ENCODE data around the gene EPHA3. TPM values are rescaled to one million over a fixed set of nuclear protein-coding genes. Genes with fewer than 3 reads are reported as not detected.

Gene EPHA3
- total and polyA plus RNA-seq, 2 donors from 2014 or later = 0.19 to 6.5 TPM

GRCh38 chr3:89467898-89468363 lies 360.5 kb downstream of the EPHA3 start:
- intact Hi-C loops (cut with DNase I) = no loop called here
- DNase-seq = peak in 1 of 5 donors; percentile 3
- Histone ChIP-seq H3K27ac (ENCODE audit: low read depth in 2 of 2, low read length in 2 of 2) (no peak overlapping the region), H3K9me3 (ENCODE audit: control insufficient read depth in 2 of 3, insufficient read depth in 1 of 3, low read length in 3 of 3) (no peaks in the 10 kb centered on the region), H3K36me3 (ENCODE audit: control insufficient read depth in 2 of 3, insufficient read depth in 3 of 3, low read length in 3 of 3) (no peaks in the 10 kb centered on the region), H3K4me1 (ENCODE audit: control insufficient read depth in 2 of 3, insufficient read depth in 2 of 3, low read depth in 1 of 3, low read length in 3 of 3) (no peaks in the 10 kb centered on the region), H3K27me3 (ENCODE audit: control insufficient read depth, insufficient read depth, low read length) (no peaks in the 10 kb centered on the region), H3K4me3 (ENCODE audit: low read length in 3 of 3) (no peak overlapping the region), H3K9ac (ENCODE audit: low read length in 3 of 3) (no peak overlapping the region)
- TF ChIP-seq CTCF (IDR thresholded peaks at IDR 0.05; ENCODE audit: borderline replicate concordance, extremely low read depth, insufficient read depth) = no peak
- no peak for FAIRE-seq

- FAIRE-seq (no peak), DNase-seq (no peak)
- H3K4me3 ChIP-seq (ENCODE audit: low read length in 3 of 3) = no peak overlapping the region
- H3K36me3 ChIP-seq (ENCODE audit: control insufficient read depth in 2 of 3, insufficient read depth in 3 of 3, low read length in 3 of 3) = no peaks in the 10 kb centered on the region
- no peak for TF ChIP-seq CTCF (IDR thresholded peaks at IDR 0.05; ENCODE audit: borderline replicate concordance, extremely low read depth, insufficient read depth)
- H3K27me3 ChIP-seq (ENCODE audit: control insufficient read depth, insufficient read depth, low read length) = no peaks in the 10 kb centered on the region
- no peaks in the 10 kb centered on the region for H3K4me1 ChIP-seq (ENCODE audit: control insufficient read depth in 2 of 3, insufficient read depth in 2 of 3, low read depth in 1 of 3, low read length in 3 of 3)
- intact Hi-C loops (cut with DNase I) = no loop called here
- no peak overlapping the region for H3K9ac ChIP-seq (ENCODE audit: low read length in 3 of 3)
- H3K27ac ChIP-seq (ENCODE audit: low read depth in 2 of 2, low read length in 2 of 2) = no peak overlapping the region
- H3K9me3 ChIP-seq (ENCODE audit: control insufficient read depth in 2 of 3, insufficient read depth in 1 of 3, low read length in 3 of 3) = no peaks in the 10 kb centered on the region
Observed at GRCh38 chr3:89472101-89472500, 364.7 kb downstream of the EPHA3 start.

- intact Hi-C loops (cut with DNase I) = no loop called here
- H3K9ac ChIP-seq (ENCODE audit: low read length in 3 of 3) = no peak overlapping the region
- FAIRE-seq (no peak), DNase-seq (no peak)
- no peaks in the 10 kb centered on the region for H3K36me3 ChIP-seq (ENCODE audit: control insufficient read depth in 2 of 3, insufficient read depth in 3 of 3, low read length in 3 of 3)
- H3K4me3 ChIP-seq (ENCODE audit: low read length in 3 of 3) = no peak overlapping the region
- H3K9me3 ChIP-seq (ENCODE audit: control insufficient read depth in 2 of 3, insufficient read depth in 1 of 3, low read length in 3 of 3) = no peaks in the 10 kb centered on the region
- no peaks in the 10 kb centered on the region for H3K4me1 ChIP-seq (ENCODE audit: control insufficient read depth in 2 of 3, insufficient read depth in 2 of 3, low read depth in 1 of 3, low read length in 3 of 3)
- no peak for TF ChIP-seq CTCF (IDR thresholded peaks at IDR 0.05; ENCODE audit: borderline replicate concordance, extremely low read depth, insufficient read depth)
- H3K27ac ChIP-seq (ENCODE audit: low read depth in 2 of 2, low read length in 2 of 2) = no peak overlapping the region
- no peaks in the 10 kb centered on the region for H3K27me3 ChIP-seq (ENCODE audit: control insufficient read depth, insufficient read depth, low read length)
Observed at GRCh38 chr3:89474333-89475130, 367.1 kb downstream of the EPHA3 start.

Measured in kidney (tissue), 14 donors.